Esophagus squamous epithelium (tissue), 5 donors: ENCODE results near the gene NCKAP5. TPM values are rescaled to one million over a fixed set of nuclear protein-coding genes. Genes with fewer than 3 reads are reported as not detected.

ENCODE experiments used
- DNase-seq: peaks from one replicate; lab custom pipeline; 2025; lab: John Stamatoyannopoulos, UW
- H3K27ac ChIP-seq, 4 donors: fragments of 200-600 bp; sonication (generic); one replicate each; pipeline ENCODE4 v1.5.1; 2016 to 2019; ENCODE audit warnings: mild to moderate bottlenecking in 1 of 4
- H3K27me3 ChIP-seq, 4 donors: fragments of 200-600 bp; sonication (generic); 1 replicate in 3 of 4; 2 replicates in 1 of 4; pipeline versions ENCODE4 v1.5.1 to v1.6.0; 2017 to 2021; ENCODE audit warnings: antibody characterized with exemption in 1 of 4
- H3K36me3 ChIP-seq, 3 donors: fragments of 200-600 bp; sonication (generic); one replicate each; pipeline ENCODE4 v1.5.1; 2016 to 2019
- H3K4me1 ChIP-seq, 3 donors: fragments of 200-600 bp; sonication (generic); one replicate each; pipeline ENCODE4 v1.5.1; 2017 to 2019
- H3K4me3 ChIP-seq, 4 donors: fragments of 200-600 bp; sonication (generic); 1 replicate in 3 of 4; 2 replicates in 1 of 4; pipeline ENCODE4 v1.5.1; 2016 to 2019; ENCODE audit warnings: mild to moderate bottlenecking in 2 of 4, moderate library complexity in 1 of 4
- H3K9me3 ChIP-seq, 3 donors: fragments of 200-600 bp; sonication (generic); one replicate each; pipeline ENCODE4 v1.5.1; 2016 to 2019
- CTCF ChIP-seq, 6 experiments: fragments of 450-650 bp in 4 of 6; fragments of 200-600 bp in 2 of 6; sonication (generic) in 2 of 6; IDR thresholded peaks; one replicate each; pipeline ENCODE4 v1.5.1; 2016 to 2019; ENCODE audit warnings: antibody characterized with exemption in 6 of 6, mild to moderate bottlenecking in 4 of 6, moderate library complexity in 4 of 6
- POLR2A ChIP-seq, 4 donors: fragments of 450-650 bp; IDR thresholded peaks; one replicate each; pipeline ENCODE4 v1.6.1; 2017; ENCODE audit warnings: antibody characterized with exemption in 4 of 4, mild to moderate bottlenecking in 4 of 4, moderate library complexity in 3 of 4
- WGBS, 2 donors: methylation state at CpG; one replicate each; pipeline ENCODE4 v1.1.5; 2018; 5-methylcytosine and 5-hydroxymethylcytosine counted together
- intact Hi-C: fragments of 100-400 bp; cut with DNase I; formaldehyde crosslinking; loops from one replicate; pipeline ENCODE4 v1.15.0; 2022
- total RNA-seq, 4 donors: library from RNA; depleted of rRNA; stranded (reverse); fragments of >200 nt; gene quantifications; one replicate each; pipeline ENCODE4 v1.1.0, GENCODE V29; 2016
- donor health status: DM: yes; HTN: yes; CAD: no.

The NCKAP5 gene
- total RNA-seq, 4 donors from 2014 or later, result 4.5 to 6.9 (median 5.3) TPM

GRCh38 chr2:132645722-132646539 lies 922.3 kb downstream of the NCKAP5 start:
- intact Hi-C loops, result no loop called here
- WGBS, 2 donors, result 83 to 89% methylated on average over 14 of the region's 18 CpGs
- Histone ChIP-seq H3K4me3 (no peak overlapping the region), H3K4me1 (no peaks in the 10 kb centered on the region), H3K9me3 (no peaks in the 10 kb centered on the region), H3K27me3 (no peaks in the 10 kb centered on the region), H3K27ac (no peak overlapping the region), H3K36me3 (no peaks in the 10 kb centered on the region)
- TF ChIP-seq POLR2A (IDR thresholded peaks at IDR 0.05), result no peak
- TF ChIP-seq CTCF (IDR thresholded peaks at IDR 0.05), result no peak
- DNase-seq, result no peak

GRCh38 chr2:132645176-132645575 lies 923.1 kb downstream of the NCKAP5 start:
- H3K27ac ChIP-seq, result no peak overlapping the region
- 91 to 93% methylated on average over 14 to 24 of the region's 35 CpGs for WGBS, 2 donors
- no peaks in the 10 kb centered on the region for H3K4me1 ChIP-seq
- H3K9me3 ChIP-seq, result no peaks in the 10 kb centered on the region
- H3K4me3 ChIP-seq, result no peak overlapping the region
- TF ChIP-seq CTCF (IDR thresholded peaks at IDR 0.05) (no peak), POLR2A (IDR thresholded peaks at IDR 0.05) (no peak)
- DNase-seq, result no peak
- intact Hi-C loops, result no loop called here
- no peaks in the 10 kb centered on the region for H3K27me3 ChIP-seq
- H3K36me3 ChIP-seq, result no peaks in the 10 kb centered on the region

GRCh38 chr2:132642415-132642814 lies 925.8 kb downstream of the NCKAP5 start:
- WGBS, 2 donors, result 70 to 84% methylated on average over 2 of the region's 2 CpGs
- intact Hi-C loops, result no loop called here
- H3K4me1 ChIP-seq, result no peaks in the 10 kb centered on the region
- H3K27ac ChIP-seq, result no peak overlapping the region
- no peak overlapping the region for H3K4me3 ChIP-seq
- H3K27me3 ChIP-seq, result no peaks in the 10 kb centered on the region
- H3K9me3 ChIP-seq, result no peaks in the 10 kb centered on the region
- TF ChIP-seq POLR2A (IDR thresholded peaks at IDR 0.05) (no peak), CTCF (IDR thresholded peaks at IDR 0.05) (no peak)
- H3K36me3 ChIP-seq, result no peaks in the 10 kb centered on the region
- DNase-seq, result no peak

- no peaks in the 10 kb centered on the region for H3K9me3 ChIP-seq
- no peaks in the 10 kb centered on the region for H3K4me1 ChIP-seq
- DNase-seq, result no peak
- intact Hi-C loops, result no loop called here
- TF ChIP-seq POLR2A (IDR thresholded peaks at IDR 0.05), result no peak
- no peak for TF ChIP-seq CTCF (IDR thresholded peaks at IDR 0.05)
- no peaks in the 10 kb centered on the region for H3K27me3 ChIP-seq
- no peak overlapping the region for H3K4me3 ChIP-seq
- H3K27ac ChIP-seq, result no peak overlapping the region
- H3K36me3 ChIP-seq, result no peaks in the 10 kb centered on the region
Observed at GRCh38 chr2:132641819-132642218, 926.4 kb downstream of the NCKAP5 start.

- no peaks in the 10 kb centered on the region for H3K9me3 ChIP-seq
- H3K4me3 ChIP-seq, result no peak overlapping the region
- H3K27me3 ChIP-seq, result no peaks in the 10 kb centered on the region
- no peaks in the 10 kb centered on the region for H3K36me3 ChIP-seq
- TF ChIP-seq POLR2A (IDR thresholded peaks at IDR 0.05) (no peak), CTCF (IDR thresholded peaks at IDR 0.05) (no peak)
- H3K27ac ChIP-seq, result no peak overlapping the region
- no peaks in the 10 kb centered on the region for H3K4me1 ChIP-seq
- intact Hi-C loops, result no loop called here
- no peak for DNase-seq
Observed at GRCh38 chr2:132640116-132640515, 928.1 kb downstream of the NCKAP5 start.
